ENCODE measurements around the gene IFNL1. TPM values are rescaled to one million over a fixed set of nuclear protein-coding genes. Genes with fewer than 3 reads are reported as not detected.

IFNL1 gene
- total RNA-seq, 1 experiment from 2014 or later: not detected

DNA sequence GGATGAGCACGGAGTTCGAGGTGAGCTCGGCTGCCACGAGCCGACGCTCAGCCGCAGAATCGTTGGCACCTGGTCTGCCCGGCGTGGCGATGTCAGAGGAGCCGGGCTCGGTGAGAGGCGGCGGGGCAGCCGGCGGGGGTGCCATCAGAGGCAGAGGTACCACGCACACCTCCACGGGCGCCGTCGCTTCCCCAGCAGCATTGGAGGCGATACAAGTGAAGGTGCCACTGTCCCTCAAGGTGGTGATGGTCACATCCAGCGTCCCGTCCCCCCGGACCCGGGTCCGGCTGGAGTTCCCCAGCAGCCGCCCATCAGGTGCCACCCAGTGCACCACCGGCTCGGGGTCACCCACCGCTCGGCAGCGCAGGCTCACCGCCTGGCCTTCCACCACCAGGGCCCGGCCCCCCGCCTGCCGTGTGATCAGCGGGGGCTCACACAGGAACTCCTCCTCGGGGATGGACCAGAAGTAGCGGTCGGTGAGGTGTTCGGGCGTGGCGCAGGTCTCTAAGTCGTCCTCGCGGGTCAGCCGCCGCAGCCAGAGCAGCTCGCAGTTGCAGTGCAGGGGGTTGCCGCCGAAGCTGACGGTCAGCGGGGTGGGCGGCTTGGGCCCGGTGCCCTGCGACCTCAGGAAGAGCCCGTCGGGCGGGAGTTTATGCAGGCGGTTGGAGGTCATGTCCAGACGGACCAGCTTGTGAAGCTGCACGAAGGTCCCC is 18.0 kb downstream of the IFNL1 start:
- no TSS peak for BruUV-seq (replicated peaks)
- Histone ChIP-seq H3K4me3 (ENCODE audit: low read depth, low read length) (no peak overlapping the region), H3K36me3 (ENCODE audit: control insufficient read depth, insufficient read depth, low read length) (no peaks in the 10 kb centered on the region; the same call in 1 of the 2 replicates), H3K27me3 (replicated peaks; ENCODE audit: control insufficient read depth, insufficient read depth, low read length) (no peaks in the 10 kb centered on the region), H3K4me1 (peaks cover 23% of the 10 kb centered on the region), H3K9me3 (no peaks in the 10 kb centered on the region)
- no peak overlapping the region for H3K4me3 Mint-ChIP-seq (ENCODE audit: unreplicated experiment)
- ChIA-PET POLR2A (no interaction called here), CTCF (no interaction called here)
- H3K36me3 Mint-ChIP-seq (ENCODE audit: insufficient read depth, unreplicated experiment): peaks cover 48% of the 10 kb centered on the region
- H3K27ac Mint-ChIP-seq (ENCODE audit: unreplicated experiment): no peak overlapping the region
- no peaks in the 10 kb centered on the region for H3K9me3 Mint-ChIP-seq (ENCODE audit: unreplicated experiment)
- intact Hi-C loops (cut with micrococcal nuclease; ENCODE audit: unreplicated experiment): no loop called here
- H3K4me1 Mint-ChIP-seq (ENCODE audit: low read depth, unreplicated experiment): peaks cover 35% of the 10 kb centered on the region
- H3K27me3 Mint-ChIP-seq (ENCODE audit: insufficient read depth, unreplicated experiment): no peaks in the 10 kb centered on the region
- TF ChIP-seq, protein P1, sequence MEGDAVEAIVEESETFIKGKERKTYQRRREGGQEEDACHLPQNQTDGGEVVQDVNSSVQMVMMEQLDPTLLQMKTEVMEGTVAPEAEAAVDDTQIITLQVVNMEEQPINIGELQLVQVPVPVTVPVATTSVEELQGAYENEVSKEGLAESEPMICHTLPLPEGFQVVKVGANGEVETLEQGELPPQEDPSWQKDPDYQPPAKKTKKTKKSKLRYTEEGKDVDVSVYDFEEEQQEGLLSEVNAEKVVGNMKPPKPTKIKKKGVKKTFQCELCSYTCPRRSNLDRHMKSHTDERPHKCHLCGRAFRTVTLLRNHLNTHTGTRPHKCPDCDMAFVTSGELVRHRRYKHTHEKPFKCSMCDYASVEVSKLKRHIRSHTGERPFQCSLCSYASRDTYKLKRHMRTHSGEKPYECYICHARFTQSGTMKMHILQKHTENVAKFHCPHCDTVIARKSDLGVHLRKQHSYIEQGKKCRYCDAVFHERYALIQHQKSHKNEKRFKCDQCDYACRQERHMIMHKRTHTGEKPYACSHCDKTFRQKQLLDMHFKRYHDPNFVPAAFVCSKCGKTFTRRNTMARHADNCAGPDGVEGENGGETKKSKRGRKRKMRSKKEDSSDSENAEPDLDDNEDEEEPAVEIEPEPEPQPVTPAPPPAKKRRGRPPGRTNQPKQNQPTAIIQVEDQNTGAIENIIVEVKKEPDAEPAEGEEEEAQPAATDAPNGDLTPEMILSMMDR (IDR thresholded peaks at IDR 0.05; ENCODE audit: insufficient read depth in 1 of 2, low read depth in 1 of 2, low read length in 1 of 2, severe bottlenecking in 1 of 2, unreplicated experiment in 1 of 2): no peak
- DNase-seq: no peak

DNA sequence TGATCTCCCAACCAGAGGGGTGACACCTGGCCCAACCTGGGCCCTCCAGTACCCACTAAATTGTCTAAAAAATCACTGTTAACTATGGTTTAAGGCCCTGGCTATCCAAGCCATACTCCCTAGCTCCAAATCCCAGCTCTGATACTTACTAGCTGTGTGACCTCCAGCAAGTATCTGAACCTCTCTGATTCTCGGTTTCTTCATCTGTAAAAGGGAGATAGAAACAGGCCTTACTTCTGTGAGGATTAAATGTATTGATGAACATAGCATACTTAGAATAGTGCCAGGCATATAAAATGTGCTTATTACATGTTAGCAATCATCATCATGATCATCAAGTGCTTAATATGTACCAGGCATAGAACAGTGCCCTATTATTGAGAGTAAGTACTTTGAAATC is 19.7 kb downstream of the IFNL1 start:
- no TSS peak for BruUV-seq (replicated peaks)
- CTCF ChIA-PET: no interaction called here
- POLR2A ChIA-PET: no interaction called here

DNA sequence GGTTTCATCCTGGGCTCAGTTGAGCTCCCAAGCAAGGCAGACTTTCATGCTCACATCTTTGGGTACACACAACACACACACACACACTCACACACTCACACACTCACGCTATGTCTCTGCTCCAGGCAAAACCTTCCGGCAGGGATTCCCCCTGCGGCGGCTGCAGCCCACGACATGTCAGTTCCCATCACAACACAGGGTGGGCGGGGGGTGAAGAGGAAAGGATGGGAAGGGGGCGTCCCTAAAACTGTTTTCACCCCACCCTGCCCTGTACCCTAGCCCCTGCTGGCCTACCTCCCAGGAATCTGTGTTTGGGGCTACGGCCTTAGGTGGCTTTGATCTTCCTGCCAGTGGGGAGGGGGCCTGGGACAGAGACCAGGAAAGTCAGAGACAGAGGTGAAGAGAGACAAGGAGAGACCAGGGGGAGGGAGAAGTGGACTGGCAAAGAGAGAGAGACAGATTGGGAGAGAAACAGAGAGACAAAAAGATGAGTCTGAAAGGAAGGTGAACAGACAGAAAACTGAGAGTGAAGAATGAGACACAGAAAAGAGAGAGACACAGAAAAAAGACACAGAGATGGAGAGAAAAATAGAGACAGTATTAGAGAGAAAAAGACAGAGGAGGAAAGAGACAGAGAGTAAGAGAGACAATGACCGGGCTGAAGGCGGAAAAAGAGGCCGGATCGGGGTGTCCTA is 20.6 kb downstream of the IFNL1 start:
- H3K9me3 ChIP-seq: no peaks in the 10 kb centered on the region
- CTCF ChIA-PET: no interaction called here
- no peak for DNase-seq
- Mint-ChIP-seq H3K4me3 (ENCODE audit: unreplicated experiment) (no peak overlapping the region), H3K36me3 (ENCODE audit: insufficient read depth, unreplicated experiment) (peaks cover 24% of the 10 kb centered on the region), H3K4me1 (ENCODE audit: low read depth, unreplicated experiment) (peaks cover 25% of the 10 kb centered on the region), H3K27ac (ENCODE audit: unreplicated experiment) (no peak overlapping the region), H3K27me3 (ENCODE audit: insufficient read depth, unreplicated experiment) (no peaks in the 10 kb centered on the region), H3K9me3 (ENCODE audit: unreplicated experiment) (no peaks in the 10 kb centered on the region)
- POLR2A ChIA-PET: no interaction called here
- no peak overlapping the region for H3K4me3 ChIP-seq (ENCODE audit: low read depth, low read length)
- BruUV-seq (replicated peaks): no TSS peak
- H3K4me1 ChIP-seq: peaks cover 14% of the 10 kb centered on the region
- H3K36me3 ChIP-seq (ENCODE audit: control insufficient read depth, insufficient read depth, low read length): no peaks in the 10 kb centered on the region; the same call in 1 of the 2 replicates
- intact Hi-C loops (cut with micrococcal nuclease; ENCODE audit: unreplicated experiment): no loop called here
- TF ChIP-seq, protein P1 (IDR thresholded peaks at IDR 0.05; ENCODE audit: insufficient read depth in 1 of 2, low read depth in 1 of 2, low read length in 1 of 2, severe bottlenecking in 1 of 2, unreplicated experiment in 1 of 2): no peak
- H3K27me3 ChIP-seq (replicated peaks; ENCODE audit: control insufficient read depth, insufficient read depth, low read length): no peaks in the 10 kb centered on the region

More for the DNA sequence above, 19.7 kb downstream of the IFNL1 start:
- H3K27me3 ChIP-seq (replicated peaks; ENCODE audit: control insufficient read depth, insufficient read depth, low read length): no peaks in the 10 kb centered on the region
- no peak for DNase-seq
- no peaks in the 10 kb centered on the region for H3K27me3 Mint-ChIP-seq (ENCODE audit: insufficient read depth, unreplicated experiment)
- H3K4me1 Mint-ChIP-seq (ENCODE audit: low read depth, unreplicated experiment): peaks cover 31% of the 10 kb centered on the region
- no peaks in the 10 kb centered on the region for H3K9me3 Mint-ChIP-seq (ENCODE audit: unreplicated experiment)
- H3K27ac Mint-ChIP-seq (ENCODE audit: unreplicated experiment): no peak overlapping the region
- no peak overlapping the region for H3K4me3 ChIP-seq (ENCODE audit: low read depth, low read length)
- intact Hi-C loops (cut with micrococcal nuclease; ENCODE audit: unreplicated experiment): no loop called here
- TF ChIP-seq, protein P1 (IDR thresholded peaks at IDR 0.05; ENCODE audit: insufficient read depth in 1 of 2, low read depth in 1 of 2, low read length in 1 of 2, severe bottlenecking in 1 of 2, unreplicated experiment in 1 of 2): no peak
- no peaks in the 10 kb centered on the region for H3K9me3 ChIP-seq
- H3K36me3 Mint-ChIP-seq (ENCODE audit: insufficient read depth, unreplicated experiment): peaks cover 32% of the 10 kb centered on the region
- peaks cover 14% of the 10 kb centered on the region for H3K4me1 ChIP-seq
- H3K4me3 Mint-ChIP-seq (ENCODE audit: unreplicated experiment): no peak overlapping the region
- no peaks in the 10 kb centered on the region; the same call in 1 of the 2 replicates for H3K36me3 ChIP-seq (ENCODE audit: control insufficient read depth, insufficient read depth, low read length)

All from Caco-2 (cell line).